Esophagus muscularis mucosa (tissue), 4 donors: ENCODE results near the gene DCAF8L2. TPM values are rescaled to one million over a fixed set of nuclear protein-coding genes. Genes with fewer than 3 reads are reported as not detected.
"Not testable (repeated sequence)": the region's sequence is repeated elsewhere in the genome, so short reads cannot be mapped to it uniquely, and the experiment has no call there.

Experiments
- DNase-seq: peaks from one replicate; pipeline ENCODE4 v3.0.0-alpha.2; 2017; ENCODE audit errors: extremely low spot score
- H3K27ac ChIP-seq, 4 donors: fragments of 200-600 bp; sonication (generic); replicated peaks in 1 of 4; 1 replicate in 3 of 4; 2 replicates in 1 of 4; pipeline ENCODE4 v1.5.1; 2016 to 2019; ENCODE audit warnings: mild to moderate bottlenecking in 1 of 4
- H3K27me3 ChIP-seq, 4 donors: fragments of 200-600 bp; sonication (generic); one replicate each; pipeline versions ENCODE4 v1.5.1 to v1.6.0; 2016 to 2019
- H3K36me3 ChIP-seq, 4 donors: fragments of 200-600 bp; sonication (generic); one replicate each; pipeline ENCODE4 v1.5.1; 2016 to 2019
- H3K4me1 ChIP-seq, 4 donors: fragments of 200-600 bp; sonication (generic); one replicate each; pipeline ENCODE4 v1.5.1; 2016 to 2019
- H3K4me3 ChIP-seq, 4 donors: fragments of 200-600 bp; sonication (generic); 1 replicate in 2 of 4; 2 replicates in 2 of 4; pipeline ENCODE4 v1.5.1; 2016 to 2019; ENCODE audit warnings: mild to moderate bottlenecking in 4 of 4, moderate library complexity in 1 of 4
- H3K9me3 ChIP-seq, 4 donors: fragments of 200-600 bp; sonication (generic); 1 replicate in 3 of 4; 2 replicates in 1 of 4; pipeline ENCODE4 v1.5.1; 2016 to 2019
- EP300 ChIP-seq: sonication (generic); formaldehyde crosslinking; IDR thresholded peaks from one replicate; pipeline ENCODE4 v1.6.1; 2017; ENCODE audit warnings: antibody characterized with exemption
- POLR2A ChIP-seq: fragments of 450-650 bp; IDR thresholded peaks from one replicate; pipeline ENCODE4 v1.6.1; 2017; ENCODE audit warnings: antibody characterized with exemption, moderate library complexity, mild to moderate bottlenecking, low read depth
- POLR2AphosphoS5 ChIP-seq, 2 donors: sonication (generic); formaldehyde crosslinking; IDR thresholded peaks; one replicate each; pipeline ENCODE4 v1.6.1; 2017; ENCODE audit warnings: antibody characterized with exemption in 2 of 2
- WGBS: methylation state at CpG from one replicate; pipeline ENCODE4 v1.1.5; 2018; 5-methylcytosine and 5-hydroxymethylcytosine counted together
- intact Hi-C: fragments of 100-400 bp; cut with DNase I; formaldehyde crosslinking; loops from one replicate; pipeline ENCODE4 v1.15.1; 2023
- total RNA-seq, 4 donors: library from RNA; depleted of rRNA; stranded (reverse); fragments of >200 nt; gene quantifications; one replicate each; pipeline versions ENCODE4 v1.1.0 to v1.2.1, GENCODE V29; 2016
- TF ChIP-seq, protein P1 (sequence below), 3 experiments: fragments of 200-600 bp in 2 of 3; fragments of 450-650 bp in 1 of 3; sonication (generic) in 2 of 3; IDR thresholded peaks; one replicate each; pipeline ENCODE4 v1.5.1; 2017 to 2019; ENCODE audit warnings: antibody characterized with exemption in 3 of 3, mild to moderate bottlenecking in 2 of 3, moderate library complexity in 1 of 3

The DCAF8L2 gene
- total RNA-seq, 4 donors from 2014 or later = not detected

DNA sequence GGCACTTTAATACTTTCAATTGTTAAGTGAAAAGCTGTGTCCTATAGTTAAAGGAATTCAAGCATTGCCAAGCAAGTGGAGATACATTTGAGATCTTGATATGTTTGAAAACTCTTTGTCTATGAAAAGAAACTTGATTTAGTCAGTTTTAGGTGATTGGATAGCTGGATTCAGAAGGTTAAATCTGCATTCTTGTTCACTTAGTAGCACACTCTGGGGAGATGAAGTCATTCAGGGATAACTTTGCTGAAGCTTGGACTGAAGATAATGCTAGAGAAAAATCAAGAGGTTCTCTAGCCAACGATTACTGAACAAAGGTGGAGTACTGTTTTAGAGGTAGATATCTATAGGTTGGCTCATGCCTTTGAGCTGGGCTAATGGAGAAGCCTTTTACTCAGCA, 90.6 kb downstream of the DCAF8L2 start:
- H3K27ac ChIP-seq = no peak overlapping the region
- no peaks in the 10 kb centered on the region for H3K9me3 ChIP-seq
- no peaks in the 10 kb centered on the region for H3K27me3 ChIP-seq
- no peak for TF ChIP-seq POLR2A
- TF ChIP-seq, protein P1, sequence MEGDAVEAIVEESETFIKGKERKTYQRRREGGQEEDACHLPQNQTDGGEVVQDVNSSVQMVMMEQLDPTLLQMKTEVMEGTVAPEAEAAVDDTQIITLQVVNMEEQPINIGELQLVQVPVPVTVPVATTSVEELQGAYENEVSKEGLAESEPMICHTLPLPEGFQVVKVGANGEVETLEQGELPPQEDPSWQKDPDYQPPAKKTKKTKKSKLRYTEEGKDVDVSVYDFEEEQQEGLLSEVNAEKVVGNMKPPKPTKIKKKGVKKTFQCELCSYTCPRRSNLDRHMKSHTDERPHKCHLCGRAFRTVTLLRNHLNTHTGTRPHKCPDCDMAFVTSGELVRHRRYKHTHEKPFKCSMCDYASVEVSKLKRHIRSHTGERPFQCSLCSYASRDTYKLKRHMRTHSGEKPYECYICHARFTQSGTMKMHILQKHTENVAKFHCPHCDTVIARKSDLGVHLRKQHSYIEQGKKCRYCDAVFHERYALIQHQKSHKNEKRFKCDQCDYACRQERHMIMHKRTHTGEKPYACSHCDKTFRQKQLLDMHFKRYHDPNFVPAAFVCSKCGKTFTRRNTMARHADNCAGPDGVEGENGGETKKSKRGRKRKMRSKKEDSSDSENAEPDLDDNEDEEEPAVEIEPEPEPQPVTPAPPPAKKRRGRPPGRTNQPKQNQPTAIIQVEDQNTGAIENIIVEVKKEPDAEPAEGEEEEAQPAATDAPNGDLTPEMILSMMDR (IDR thresholded peaks at IDR 0.05) = no peak
- DNase-seq = no peak
- intact Hi-C loops = no loop called here
- no peak overlapping the region for H3K4me3 ChIP-seq
- no peaks in the 10 kb centered on the region for H3K36me3 ChIP-seq
- H3K4me1 ChIP-seq = no peaks in the 10 kb centered on the region
- 54% methylated on average over 1 of the region's 1 CpG for WGBS

DNA sequence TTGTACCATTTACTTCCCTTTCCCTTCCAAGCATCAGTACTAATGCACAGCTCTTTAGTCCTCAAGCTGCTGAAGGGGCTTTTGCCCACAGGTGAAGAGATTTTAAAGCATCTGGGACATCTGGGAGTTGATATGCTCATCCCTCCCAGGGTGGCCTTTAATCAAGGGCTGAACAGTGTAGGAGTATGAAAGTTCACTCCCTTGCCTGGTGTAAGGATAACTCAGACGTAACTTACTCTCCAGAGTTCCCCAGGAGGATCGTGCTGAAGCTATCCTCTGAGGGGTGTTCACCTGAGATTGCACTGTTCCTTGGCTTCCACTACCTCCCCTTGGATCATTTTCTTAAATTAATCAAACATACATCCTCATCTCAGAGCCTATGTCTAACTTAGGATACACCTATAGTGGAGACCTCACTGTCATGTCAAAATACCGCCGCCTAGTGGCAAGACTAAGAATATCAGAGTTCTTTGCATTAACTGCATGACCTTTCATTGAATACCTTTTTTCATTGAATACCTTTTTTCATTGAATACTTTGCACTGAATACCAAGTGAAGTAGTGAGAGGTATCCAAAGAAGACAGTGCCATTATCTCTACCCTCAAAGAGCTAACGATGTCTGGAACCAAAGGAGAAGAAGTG, 93.5 kb downstream of the DCAF8L2 start:
- H3K36me3 ChIP-seq, H3K27me3 ChIP-seq, H3K4me3 ChIP-seq, H3K4me1 ChIP-seq, H3K27ac ChIP-seq, H3K9me3 ChIP-seq, intact Hi-C loops, DNase-seq: not testable (repeated sequence)
- WGBS = 37% methylated on average over 5 of the region's 5 CpGs
- TF ChIP-seq, protein P1 (IDR thresholded peaks at IDR 0.05) = peak in 1 of 3 experiments; percentile 4

DNA sequence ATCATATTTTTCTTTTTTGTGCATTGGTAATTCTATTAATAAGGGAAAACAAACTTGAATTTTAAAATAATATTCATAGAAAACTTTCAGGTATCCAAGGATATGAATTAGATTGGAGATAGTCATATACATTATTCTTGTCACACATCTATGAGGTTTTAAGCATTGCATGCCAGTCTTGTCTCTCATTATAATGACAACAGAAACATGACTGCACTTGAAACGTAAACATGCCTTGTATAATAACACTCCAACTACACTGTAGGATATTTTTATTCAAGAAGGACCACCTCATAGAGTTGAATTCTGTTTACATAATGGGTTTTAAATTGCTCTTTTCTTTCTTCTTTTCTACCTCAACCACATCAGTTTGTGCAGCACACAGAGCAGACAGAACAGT, 104.5 kb downstream of the DCAF8L2 start:
- 63% methylated on average over 1 of the region's 1 CpG for WGBS
- H3K36me3 ChIP-seq = no peaks in the 10 kb centered on the region
- no peak for DNase-seq
- intact Hi-C loops = no loop called here
- H3K4me1 ChIP-seq = no peaks in the 10 kb centered on the region
- no peak overlapping the region for H3K27ac ChIP-seq
- no peaks in the 10 kb centered on the region for H3K27me3 ChIP-seq
- TF ChIP-seq EP300 = no peak
- TF ChIP-seq, protein P1 (IDR thresholded peaks at IDR 0.05) = no peak
- TF ChIP-seq POLR2A = no peak
- no peak for TF ChIP-seq POLR2AphosphoS5 (IDR thresholded peaks at IDR 0.05)
- no peaks in the 10 kb centered on the region for H3K9me3 ChIP-seq
- no peak overlapping the region for H3K4me3 ChIP-seq

DNA sequence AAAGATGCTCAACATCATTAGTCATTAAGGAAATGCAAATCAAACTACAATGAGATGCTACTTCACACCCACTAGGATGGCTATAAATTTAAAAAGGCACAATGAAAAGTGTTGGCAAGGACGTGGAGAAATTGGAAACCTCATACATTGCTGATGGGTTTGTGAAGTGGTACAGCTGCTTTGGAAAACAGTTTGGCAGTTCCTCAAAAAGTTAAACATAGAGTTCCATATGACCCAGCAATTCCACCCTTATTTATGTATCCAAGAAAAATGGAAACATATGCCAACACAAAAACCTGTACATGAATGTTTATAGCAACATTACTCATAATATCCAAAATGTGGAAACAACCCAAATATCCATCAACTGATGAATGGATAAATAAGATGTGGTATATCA, 116.4 kb downstream of the DCAF8L2 start:
- H3K27me3 ChIP-seq = no peaks in the 10 kb centered on the region
- no peaks in the 10 kb centered on the region for H3K36me3 ChIP-seq
- no peak for DNase-seq
- no peaks in the 10 kb centered on the region for H3K4me1 ChIP-seq
- TF ChIP-seq POLR2AphosphoS5 (IDR thresholded peaks at IDR 0.05) (no peak), POLR2A (no peak), EP300 (no peak)
- TF ChIP-seq, protein P1 (IDR thresholded peaks at IDR 0.05) = no peak
- intact Hi-C loops = no loop called here
- 17% methylated on average over 1 of the region's 1 CpG for WGBS
- no peaks in the 10 kb centered on the region for H3K9me3 ChIP-seq
- H3K4me3 ChIP-seq = no peak overlapping the region
- H3K27ac ChIP-seq = no peak overlapping the region

DNA sequence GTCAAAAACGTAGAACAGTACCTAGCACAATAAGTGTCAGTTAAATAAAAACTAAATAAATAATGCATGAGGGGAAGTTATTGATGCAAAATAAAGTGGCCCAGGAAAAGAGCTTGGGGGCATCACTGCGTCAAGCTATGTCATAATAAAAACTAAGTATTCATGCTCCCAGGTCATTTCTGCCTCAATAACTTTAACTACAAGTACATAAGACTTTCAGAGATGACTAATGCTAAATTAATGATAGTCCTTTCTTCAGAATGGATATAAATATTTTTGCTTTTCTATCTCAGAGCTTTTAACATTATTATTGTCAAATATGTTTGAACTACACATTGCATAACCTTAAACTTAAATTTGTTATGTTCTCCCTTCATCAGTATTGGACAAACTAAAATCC, 125.5 kb downstream of the DCAF8L2 start:
- Histone ChIP-seq H3K36me3 (no peaks in the 10 kb centered on the region), H3K9me3 (no peaks in the 10 kb centered on the region), H3K27ac (no peak overlapping the region), H3K4me3 (no peak overlapping the region), H3K4me1 (no peaks in the 10 kb centered on the region), H3K27me3 (no peaks in the 10 kb centered on the region)
- no peak for TF ChIP-seq POLR2A
- 38% methylated on average over 2 of the region's 2 CpGs for WGBS
- intact Hi-C loops = no loop called here
- no peak for DNase-seq
